NCI-H2227 (cell line): ENCODE measurements around the gene SPTBN1.
A peak's percentile ranks its signal among the peaks of the same experiment; 100 is the strongest.
"Not testable (repeated sequence)": the region's sequence is repeated elsewhere in the genome, so short reads cannot be mapped to it uniquely, and the experiment has no call there.

Experiments
- DNase-seq: peaks from one replicate; lab custom pipeline; 2025; ENCODE audit not compliant: unreplicated experiment; lab: John Stamatoyannopoulos, UW

The SPTBN1 gene

DNA sequence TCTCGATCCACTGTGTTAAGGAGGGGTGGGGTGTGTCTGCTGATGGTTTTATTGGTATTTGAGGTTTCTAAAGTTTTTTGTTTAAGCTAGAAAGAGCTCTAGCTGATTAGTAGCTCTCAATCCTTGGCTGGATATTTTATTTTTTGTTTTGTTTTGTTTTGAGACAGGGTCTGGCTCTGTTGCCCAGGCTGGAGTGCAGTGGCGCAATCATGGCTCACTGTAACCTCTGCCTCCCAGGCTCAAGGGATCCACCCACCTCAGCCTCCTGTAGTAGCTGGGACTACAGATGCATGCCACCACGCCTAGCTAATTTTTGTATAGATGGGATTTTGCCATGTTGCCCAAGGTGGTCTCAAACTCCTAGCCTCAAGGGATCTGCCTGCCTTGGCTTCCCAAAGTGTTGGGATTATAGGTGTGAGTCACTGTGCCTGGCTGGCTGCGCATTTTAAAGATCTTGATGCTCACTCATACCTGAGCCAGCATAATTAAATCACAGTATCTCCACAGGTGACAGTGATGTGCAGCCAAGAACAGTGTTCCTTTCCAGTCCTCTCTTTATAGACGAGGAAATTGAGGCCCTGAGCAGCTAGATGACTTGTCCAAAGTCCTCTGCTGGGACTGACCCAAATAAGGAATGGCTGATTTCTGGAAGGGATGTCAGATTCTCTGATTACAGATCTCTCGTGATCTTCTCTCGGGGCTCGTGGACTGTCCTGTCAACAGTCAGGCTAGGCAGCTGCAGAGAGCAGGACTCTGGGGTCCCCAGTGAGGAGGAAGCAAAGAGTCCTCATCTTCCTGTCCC lies 44.5 kb downstream of the SPTBN1 start:
- DNase-seq, result no peak

DNA sequence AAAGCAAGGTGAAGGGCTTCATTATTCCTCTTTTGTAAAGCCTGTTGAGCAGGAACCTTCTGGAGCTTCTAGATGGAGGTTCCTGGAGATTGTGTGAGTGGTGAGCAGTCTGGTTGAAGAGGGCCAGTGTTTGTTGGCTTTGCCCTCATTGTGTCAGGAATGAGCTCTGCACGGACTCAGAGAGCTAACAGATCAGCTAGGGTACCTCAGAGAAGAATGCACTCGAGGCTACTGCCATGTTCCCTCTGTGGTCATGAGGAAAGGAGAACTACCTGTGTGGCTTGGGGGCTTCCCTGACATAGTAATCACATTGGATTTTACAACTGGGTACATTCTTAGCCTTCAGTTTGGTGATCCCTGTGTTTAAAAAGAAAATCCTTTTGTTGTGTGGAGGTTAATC lies 46.6 kb downstream of the SPTBN1 start:
- DNase-seq, result no peak

DNA sequence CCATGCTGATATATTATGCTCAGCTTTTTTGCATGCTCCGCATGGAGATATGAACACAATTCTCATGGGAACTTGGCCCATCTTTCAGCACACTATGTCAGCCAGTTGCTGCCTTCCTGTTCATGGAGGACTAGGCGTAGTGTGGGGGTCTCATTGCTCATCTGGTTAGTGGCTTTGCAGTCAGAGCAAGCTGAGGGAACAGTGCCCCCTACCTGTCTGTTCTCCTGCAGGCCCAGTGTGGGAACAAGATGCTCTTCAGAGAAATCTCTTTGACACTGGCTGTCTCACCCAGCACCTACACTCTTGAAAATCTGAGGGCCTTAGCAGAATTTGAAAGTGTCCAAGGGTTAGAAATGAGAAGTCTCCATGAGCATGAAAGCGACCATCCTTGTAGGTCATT lies 47.1 kb downstream of the SPTBN1 start:
- DNase-seq, result peak; percentile 46

DNA sequence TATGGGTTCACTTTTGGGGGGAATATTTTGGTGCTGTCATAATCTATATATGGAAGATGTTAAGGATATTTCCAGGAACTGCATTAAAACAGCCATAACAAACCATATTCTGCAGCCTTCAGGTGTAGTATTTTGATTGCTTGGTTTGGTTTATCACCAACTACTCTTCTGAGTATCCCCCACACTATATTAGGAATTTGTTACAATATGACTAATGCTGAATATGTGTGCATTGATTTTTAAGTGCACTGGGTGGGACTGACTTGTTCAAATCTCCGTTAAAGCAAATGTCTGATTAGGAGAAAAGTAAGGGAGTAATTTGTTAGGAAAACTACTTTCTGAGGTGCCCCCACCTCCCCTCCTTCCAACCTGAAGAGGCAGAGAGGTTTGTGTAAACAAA lies 47.7 kb downstream of the SPTBN1 start:
- no peak for DNase-seq

DNA sequence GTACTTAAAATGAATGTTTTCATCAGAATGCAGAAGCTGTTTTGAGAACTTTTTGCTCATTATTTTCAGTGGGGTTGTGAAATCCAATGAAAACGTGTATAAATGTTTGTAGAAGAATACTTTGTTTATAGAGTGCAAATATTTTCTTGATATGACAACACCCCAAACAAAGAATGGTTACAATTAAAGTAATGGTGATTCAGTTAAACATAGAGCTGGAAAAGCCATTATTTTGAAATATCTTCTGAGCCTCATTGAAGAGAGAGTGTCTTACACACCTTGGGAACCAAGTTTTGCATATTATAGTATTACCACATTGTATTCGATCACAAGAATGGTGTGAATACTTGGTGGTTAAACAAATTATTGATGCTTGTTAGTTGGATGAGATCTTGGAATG lies 48.7 kb downstream of the SPTBN1 start:
- no peak for DNase-seq

DNA sequence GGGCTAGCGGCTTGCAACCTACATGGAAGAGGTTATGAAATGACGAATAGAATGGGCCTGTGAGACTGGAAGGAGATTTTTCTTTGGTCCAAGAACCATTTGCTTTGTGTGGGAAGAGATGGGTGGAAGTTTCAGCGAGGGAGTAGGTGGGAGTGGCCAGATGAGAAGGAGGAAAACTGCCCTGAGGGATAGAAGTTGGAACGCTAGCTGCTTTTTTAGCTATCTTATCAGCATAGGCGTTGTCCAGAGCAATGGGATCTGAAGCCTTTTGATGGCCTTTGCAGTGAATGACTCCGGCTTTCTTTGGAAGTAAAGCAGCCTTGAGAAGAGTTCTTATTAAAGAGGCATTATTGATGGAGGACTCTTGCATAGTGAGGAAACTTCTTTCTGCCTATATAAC lies 52.4 kb downstream of the SPTBN1 start:
- DNase-seq, result no peak

DNA sequence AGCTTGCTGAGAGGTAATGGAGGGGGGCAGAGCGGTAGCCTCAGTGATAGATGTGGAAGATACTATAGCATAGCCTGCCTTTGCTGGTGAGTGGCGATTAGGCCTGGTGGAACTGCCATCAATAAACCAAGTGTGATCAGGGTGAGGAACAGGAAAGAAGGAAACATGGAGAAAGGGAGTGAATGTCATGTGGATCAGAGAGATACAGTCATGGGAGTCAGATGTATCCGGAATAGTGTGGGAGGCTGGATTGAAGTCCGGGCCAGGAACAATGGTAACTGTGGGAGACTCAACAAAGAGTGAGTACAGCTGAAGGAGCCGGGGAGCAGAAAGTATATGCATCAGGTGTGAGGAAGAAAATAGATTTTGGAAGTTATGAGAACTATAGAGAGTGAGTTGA lies 52.9 kb downstream of the SPTBN1 start:
- DNase-seq, result not testable (repeated sequence)

DNA sequence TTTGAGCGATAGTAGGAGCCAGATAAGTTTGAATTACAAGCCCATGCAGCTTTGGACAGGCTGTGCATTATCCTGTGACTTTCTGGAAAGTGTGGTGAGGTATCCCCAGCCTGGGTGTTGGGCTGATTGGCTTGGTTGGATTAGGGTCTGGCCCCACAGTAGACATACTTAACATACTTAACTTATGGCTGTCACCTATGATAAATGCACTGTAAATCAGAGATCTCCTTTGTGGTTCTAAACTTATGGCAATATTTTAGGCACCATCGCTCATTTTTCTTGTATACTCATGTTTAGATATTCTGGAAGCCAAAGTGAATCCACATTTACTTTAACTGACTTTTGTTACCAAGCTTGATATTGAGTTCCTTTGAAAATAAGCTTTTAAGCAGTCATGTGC lies 54.8 kb downstream of the SPTBN1 start:
- DNase-seq, result no peak

DNA sequence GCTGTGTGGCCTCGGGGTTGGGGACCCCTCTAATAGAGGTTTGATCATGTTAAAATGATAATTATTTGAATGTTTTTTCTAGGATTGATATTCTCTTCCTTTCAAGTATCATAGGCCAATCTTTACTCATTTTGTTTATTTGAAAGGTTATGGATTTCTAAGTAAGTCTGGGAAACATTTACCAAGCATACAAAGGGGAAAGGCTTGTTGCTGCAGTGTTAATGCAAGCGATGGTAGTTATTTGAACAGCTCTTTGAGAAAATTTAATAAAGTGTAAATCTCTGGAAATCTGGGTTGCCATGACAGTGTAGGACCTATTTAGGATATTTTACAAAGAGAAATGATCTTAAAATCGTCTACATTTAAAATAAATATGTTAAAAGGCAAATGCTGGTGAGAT lies 56.1 kb downstream of the SPTBN1 start:
- no peak for DNase-seq

DNA sequence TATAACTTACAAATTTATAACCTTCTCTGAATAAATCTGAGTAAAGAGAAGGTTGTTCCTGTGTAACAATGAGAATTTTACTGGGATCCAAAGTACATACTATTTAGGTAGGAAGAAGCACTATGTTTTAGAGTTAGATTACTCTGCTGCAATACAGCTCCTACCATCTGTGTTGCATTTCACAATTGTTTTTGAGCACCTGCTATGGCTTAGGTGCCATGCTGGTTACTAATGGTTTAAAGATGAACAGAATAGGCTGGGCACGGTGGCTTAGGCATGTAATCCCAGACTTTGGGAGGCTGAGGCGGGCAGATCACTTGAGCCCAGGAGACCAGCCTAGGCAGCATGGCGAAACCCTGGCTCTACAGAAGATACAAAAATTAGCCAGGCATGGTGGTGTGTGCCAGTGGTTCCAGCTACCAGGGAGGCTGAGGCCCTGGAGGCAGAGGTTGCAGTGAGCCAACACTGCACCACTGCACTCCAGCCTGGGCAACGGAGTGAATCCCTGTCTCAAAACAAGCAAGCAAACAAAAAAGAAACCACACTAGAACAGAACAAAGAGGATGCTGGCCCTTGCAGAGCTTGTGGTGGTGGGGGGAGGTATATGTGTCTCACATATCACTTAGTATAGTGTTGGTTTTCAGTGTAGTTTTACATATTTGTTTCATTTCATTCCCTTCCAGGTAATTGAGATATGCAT lies 56.7 kb downstream of the SPTBN1 start:
- no peak for DNase-seq

DNA sequence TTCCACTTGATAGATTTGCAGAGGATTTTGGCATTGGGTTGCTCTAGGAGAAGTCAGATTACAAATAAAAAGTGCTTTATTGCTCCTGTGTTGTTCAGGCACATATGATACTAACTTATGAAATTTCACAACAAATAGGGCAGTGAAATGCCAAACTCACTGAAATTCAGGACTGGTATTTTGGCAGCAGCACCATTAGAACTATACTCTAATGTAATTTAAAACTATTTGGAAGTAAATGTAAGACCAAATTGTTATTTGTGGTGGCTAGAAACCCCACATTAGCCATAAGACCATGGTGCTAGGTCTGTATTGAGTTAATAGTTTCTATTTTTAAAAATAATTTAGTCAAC lies 57.2 kb downstream of the SPTBN1 start:
- no peak for DNase-seq

DNA sequence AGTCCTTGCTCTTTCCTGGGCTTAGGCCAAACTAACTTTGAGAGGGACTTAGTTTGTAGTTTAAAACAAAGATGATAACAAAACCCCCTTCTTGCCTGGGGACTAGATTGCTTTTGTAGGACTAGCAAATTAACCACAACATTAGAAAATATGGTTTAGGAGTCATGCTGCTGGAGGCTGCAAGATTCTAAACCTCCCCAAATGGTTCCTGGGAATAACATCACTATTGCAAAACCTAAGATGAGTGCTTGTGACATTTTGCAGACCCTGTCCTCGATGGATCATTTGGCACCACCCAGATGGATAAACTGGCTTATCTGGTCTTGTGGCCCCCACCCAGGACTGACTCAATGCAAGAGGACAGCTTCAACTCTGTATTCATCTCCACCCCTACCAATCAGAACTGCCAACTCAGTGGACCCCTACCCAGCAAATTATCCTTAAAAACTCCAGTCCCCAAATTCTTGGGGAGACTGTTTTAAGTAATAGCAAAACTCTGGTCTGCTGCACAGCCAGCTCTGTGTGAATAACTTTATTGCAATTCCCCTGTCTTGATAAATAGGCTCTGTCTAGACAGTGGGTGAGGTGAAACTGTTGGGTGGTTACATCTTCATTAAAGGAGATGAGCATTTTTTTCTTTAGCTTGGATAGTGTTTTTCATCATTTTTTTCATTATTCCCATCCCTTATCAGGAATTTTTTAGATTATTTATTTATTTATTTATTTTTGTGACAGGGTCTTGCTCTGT lies 58.9 kb downstream of the SPTBN1 start:
- DNase-seq, result no peak

DNA sequence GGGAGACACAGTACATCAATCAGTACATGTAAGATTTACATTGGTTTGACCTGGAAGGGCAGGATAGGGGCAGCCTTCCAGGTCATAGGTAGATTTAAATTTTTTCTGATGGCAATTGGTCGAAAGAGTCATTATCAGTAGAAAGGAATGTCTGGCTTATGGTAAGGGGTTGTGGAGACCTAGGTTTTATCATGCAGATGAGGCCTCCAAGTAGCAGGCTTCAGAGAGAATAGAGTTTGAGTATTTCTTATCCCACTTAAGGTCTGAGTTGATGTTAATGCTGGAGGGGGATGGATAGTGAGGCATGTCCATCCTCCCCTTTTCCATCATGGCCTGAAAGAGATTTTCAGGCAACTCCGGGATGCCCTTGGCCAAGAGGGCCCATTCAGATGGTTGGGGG lies 60.7 kb downstream of the SPTBN1 start:
- DNase-seq, result no peak

DNA sequence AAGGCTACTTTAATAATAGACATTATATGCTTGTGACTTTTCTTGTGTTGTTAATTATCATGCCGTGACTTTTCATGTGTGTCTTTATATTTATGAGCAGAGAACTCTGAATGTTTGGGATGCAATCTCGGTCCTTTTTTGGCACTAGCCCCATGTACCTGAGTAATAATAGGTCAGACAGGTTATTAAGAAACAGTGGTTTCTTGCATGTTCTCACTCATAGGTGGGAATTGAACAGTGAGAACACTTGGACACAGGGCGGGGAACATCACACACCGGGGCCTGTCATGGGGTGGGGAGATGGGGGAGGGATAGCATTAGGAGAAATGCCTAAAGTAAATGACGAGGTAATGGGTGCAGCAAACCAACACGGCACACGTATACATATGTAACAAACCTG lies 61.9 kb downstream of the SPTBN1 start:
- not testable (repeated sequence) for DNase-seq

DNA sequence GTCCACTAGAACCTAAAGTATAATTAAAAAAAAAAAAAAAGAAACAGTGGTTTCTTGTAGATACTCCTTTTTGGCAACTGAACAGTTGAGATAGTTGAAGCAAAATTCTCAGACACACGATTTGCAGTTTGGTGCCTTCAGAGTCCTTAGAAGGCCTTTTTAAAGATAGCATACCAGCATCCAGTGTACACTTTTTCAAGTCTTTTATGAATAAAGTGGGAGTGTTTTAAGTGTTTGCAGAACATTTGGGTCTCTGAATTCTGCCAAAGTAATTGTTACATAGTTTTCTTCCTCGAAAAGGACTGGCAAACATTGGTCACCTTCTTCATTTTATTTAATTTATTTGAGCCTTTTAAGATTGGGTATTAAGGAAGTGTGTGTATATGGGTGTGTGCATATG lies 62.3 kb downstream of the SPTBN1 start:
- no peak for DNase-seq

DNA sequence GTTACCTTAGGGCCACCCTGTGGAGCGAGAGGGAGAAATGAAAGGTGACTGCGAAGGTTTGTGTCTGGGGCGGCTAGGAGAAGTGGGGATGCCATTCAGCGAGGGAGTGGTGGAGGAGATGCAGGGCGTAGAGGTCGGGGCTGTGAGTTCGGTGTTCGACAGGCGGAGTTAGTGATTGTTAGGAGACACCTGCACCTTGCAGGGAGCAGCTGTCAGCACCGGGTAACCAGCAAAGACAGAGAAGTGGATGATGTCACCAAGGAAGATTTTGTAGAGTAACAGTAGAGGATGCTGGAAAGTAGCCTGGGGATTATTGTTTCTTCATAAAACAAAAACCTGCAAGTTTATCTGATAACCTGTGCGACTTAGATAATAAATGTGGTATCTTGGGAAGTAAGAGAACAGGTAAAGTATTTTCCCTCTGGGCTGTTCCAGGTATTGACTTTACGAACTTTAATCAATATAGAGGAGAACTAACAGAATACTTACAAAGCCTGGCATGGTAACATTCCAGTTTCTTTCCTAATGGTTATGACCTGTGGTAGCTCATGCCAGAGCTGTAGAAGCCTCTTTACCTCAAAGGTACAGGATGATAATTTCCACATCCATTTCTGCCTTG lies 63.8 kb downstream of the SPTBN1 start:
- DNase-seq, result no peak

DNA sequence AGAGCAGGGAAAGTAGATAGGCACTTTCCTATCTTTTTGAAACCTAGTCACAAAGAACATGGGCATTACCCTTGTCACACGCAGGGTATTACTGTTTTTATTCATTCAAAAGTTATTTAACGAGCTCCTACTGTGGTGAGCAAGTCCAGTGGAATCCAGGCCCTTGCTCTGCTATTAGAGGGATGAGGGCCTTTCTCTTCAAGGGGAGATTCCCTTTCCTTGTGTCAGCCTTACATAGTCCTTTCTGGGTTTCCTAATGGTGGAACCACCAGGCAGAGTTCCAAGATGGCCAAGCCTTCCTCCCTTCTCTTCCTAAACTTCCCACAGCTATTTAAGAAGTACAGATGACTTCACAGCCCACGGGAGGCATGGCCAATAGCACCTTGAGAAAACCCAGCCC lies 64.6 kb downstream of the SPTBN1 start:
- DNase-seq, result no peak

DNA sequence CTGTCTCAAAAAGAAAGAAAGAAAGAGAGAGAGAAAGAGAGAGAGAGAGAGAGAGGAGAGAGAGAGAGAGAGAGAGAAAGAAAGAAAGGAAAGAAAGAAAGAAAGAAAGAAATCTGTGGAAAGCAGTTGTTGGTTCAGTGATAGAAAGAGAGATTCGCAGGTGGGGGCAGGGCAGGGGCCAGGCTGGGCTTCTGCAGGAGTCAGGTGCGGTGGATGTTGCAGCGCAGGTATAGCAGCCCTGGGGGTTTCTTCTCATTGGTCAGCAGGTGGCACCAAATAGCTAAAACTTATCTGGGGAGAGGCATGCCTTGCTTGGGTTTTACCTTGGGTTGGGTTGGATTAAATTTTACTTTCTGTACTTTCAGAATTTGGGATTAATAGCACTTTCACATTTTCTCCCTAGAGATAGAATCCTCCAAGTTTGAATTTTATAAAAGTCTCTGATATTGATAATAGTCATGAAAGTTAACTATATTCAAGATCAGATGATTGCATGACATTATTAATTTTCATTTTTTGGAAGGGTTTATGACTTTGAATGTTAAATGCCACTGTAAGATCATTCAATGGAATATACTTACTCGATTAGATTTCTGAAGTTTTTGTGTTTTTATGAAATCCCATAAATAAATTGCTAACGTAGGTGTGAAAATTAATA lies 66.6 kb downstream of the SPTBN1 start:
- peak; percentile 64 for DNase-seq

DNA sequence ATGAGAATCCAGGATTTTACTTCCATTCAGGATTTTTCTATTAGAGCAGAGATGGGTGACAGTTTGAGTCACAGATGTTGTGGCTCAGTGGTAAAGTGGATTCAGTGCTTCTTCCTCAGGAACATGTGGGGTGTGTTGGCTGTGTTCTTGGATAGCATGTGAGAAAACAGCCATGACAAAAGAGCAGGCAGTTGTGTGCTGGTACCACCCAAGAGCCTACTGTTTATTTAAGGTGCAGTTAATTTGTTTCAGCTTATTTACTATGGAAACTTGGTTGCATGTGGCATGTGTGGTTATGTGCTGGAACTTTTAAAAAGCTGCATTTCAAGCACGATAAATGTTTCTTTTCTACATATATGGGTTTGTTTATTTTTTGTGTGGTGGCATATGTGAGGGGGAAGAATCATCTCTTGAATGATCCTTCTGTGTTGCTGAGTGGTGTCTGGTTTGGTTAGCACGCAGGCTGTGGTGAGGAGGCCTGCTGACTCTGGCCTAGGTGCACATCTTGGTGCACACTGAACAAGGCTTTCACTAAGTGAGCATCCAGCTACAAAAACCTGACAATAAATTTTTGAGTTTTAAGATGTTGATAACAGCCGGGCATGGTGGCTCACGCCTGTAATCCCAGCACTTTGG lies 67.3 kb downstream of the SPTBN1 start:
- no peak for DNase-seq

DNA sequence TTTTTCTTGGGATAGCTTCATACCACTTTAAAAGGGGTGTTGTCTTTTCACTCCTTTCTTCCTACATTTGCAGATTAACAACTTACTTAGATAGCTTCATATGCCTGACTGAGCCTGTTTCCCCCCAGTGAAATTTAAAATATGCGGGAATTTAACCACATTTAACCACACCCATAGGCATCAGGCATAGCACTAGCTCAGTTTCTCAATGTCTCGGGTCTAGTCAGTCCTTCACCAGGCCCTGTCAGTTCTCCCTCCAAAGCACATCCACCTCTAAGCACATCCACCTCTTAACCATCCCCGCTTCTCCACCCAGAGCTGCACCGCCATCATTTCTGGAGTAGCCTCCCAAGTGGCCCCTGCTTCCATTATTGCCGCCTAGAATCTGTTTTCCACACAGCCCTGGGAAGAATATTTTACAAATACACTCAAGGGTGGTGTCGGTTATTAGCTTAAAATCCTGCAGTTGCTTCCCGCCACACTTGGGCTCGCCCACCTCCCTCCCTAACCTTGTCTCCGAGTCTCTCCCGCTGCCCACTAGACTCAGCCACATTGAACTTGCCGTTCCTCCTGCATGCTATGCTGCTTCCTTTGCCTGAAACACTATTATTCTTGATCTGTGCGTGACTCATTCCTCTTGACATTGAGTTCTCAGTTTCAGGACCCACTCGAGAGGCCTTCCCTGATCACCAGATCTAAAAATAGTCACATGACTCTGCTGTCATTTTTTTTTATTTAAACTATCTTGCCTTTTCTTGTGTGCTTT lies 68.3 kb downstream of the SPTBN1 start:
- peak; percentile 52 for DNase-seq
